ENCODE results near the gene MYH11. TPM values are rescaled to one million over a fixed set of nuclear protein-coding genes. Genes with fewer than 3 reads are reported as not detected.
"Not testable (repeated sequence)": the region's sequence is repeated elsewhere in the genome, so short reads cannot be mapped to it uniquely, and the experiment has no call there.

Gene MYH11
- total and polyA plus RNA-seq, 2 donors = 1.1 to 26.6 TPM

- no peak overlapping the region for H3K4me3 ChIP-seq (ENCODE audit: low read length in 2 of 2)
- H3K4me1 ChIP-seq (ENCODE audit: control insufficient read depth in 2 of 2, insufficient read depth in 2 of 2, low read length in 2 of 2) = no peaks in the 10 kb centered on the region
- no peak overlapping the region for H3K27ac ChIP-seq (ENCODE audit: low read depth in 1 of 2, low read length in 1 of 2)
- 94% methylated on average over 3 of the region's 3 CpGs for WGBS
- no peaks in the 10 kb centered on the region for H3K36me3 ChIP-seq (ENCODE audit: control insufficient read depth in 2 of 2, insufficient read depth in 2 of 2, low read length in 1 of 2)
- peaks cover 2% of the 10 kb centered on the region in 2 donors for H3K27me3 ChIP-seq (ENCODE audit: control insufficient read depth in 2 of 2, insufficient read depth in 1 of 2, low read length in 1 of 2)
- no peak for DNase-seq (ENCODE audit: low read depth in 6 of 9, low spot score in 9 of 9)
- H3K9me3 ChIP-seq (ENCODE audit: control insufficient read depth in 2 of 2, insufficient read depth in 1 of 2, low read length in 1 of 2) = no peaks in the 10 kb centered on the region
Observed at GRCh38 chr16:15810949-15811348, 45.9 kb downstream of the MYH11 start.

GRCh38 chr16:15810411-15810810 is 46.4 kb downstream of the MYH11 start:
- no peaks in the 10 kb centered on the region for H3K9me3 ChIP-seq (ENCODE audit: control insufficient read depth in 2 of 2, insufficient read depth in 1 of 2, low read length in 1 of 2)
- H3K4me1 ChIP-seq (ENCODE audit: control insufficient read depth in 2 of 2, insufficient read depth in 2 of 2, low read length in 2 of 2) = no peaks in the 10 kb centered on the region
- H3K27me3 ChIP-seq (ENCODE audit: control insufficient read depth in 2 of 2, insufficient read depth in 1 of 2, low read length in 1 of 2) = peaks cover 2% of the 10 kb centered on the region in 2 donors
- no peak overlapping the region for H3K4me3 ChIP-seq (ENCODE audit: low read length in 2 of 2)
- no peak for DNase-seq (ENCODE audit: low read depth in 6 of 9, low spot score in 9 of 9)
- no peak overlapping the region for H3K27ac ChIP-seq (ENCODE audit: low read depth in 1 of 2, low read length in 1 of 2)
- 77% methylated on average over 4 of the region's 4 CpGs for WGBS
- H3K36me3 ChIP-seq (ENCODE audit: control insufficient read depth in 2 of 2, insufficient read depth in 2 of 2, low read length in 1 of 2) = no peaks in the 10 kb centered on the region

GRCh38 chr16:15809297-15809696 is 47.5 kb downstream of the MYH11 start:
- H3K27ac ChIP-seq (ENCODE audit: low read depth in 1 of 2, low read length in 1 of 2); H3K4me3 ChIP-seq (ENCODE audit: low read length in 2 of 2); DNase-seq (ENCODE audit: low read depth in 6 of 9, low spot score in 9 of 9); H3K36me3 ChIP-seq (ENCODE audit: control insufficient read depth in 2 of 2, insufficient read depth in 2 of 2, low read length in 1 of 2); H3K9me3 ChIP-seq (ENCODE audit: control insufficient read depth in 2 of 2, insufficient read depth in 1 of 2, low read length in 1 of 2); H3K27me3 ChIP-seq (ENCODE audit: control insufficient read depth in 2 of 2, insufficient read depth in 1 of 2, low read length in 1 of 2); H3K4me1 ChIP-seq (ENCODE audit: control insufficient read depth in 2 of 2, insufficient read depth in 2 of 2, low read length in 2 of 2): not testable (repeated sequence)
- WGBS = 96% methylated on average over 7 of the region's 7 CpGs

GRCh38 chr16:15808071-15808470 is 48.8 kb downstream of the MYH11 start:
- Histone ChIP-seq H3K27ac (ENCODE audit: low read depth in 1 of 2, low read length in 1 of 2) (no peak overlapping the region), H3K4me1 (ENCODE audit: control insufficient read depth in 2 of 2, insufficient read depth in 2 of 2, low read length in 2 of 2) (no peaks in the 10 kb centered on the region), H3K9me3 (ENCODE audit: control insufficient read depth in 2 of 2, insufficient read depth in 1 of 2, low read length in 1 of 2) (no peaks in the 10 kb centered on the region), H3K36me3 (ENCODE audit: control insufficient read depth in 2 of 2, insufficient read depth in 2 of 2, low read length in 1 of 2) (no peaks in the 10 kb centered on the region), H3K27me3 (ENCODE audit: control insufficient read depth in 2 of 2, insufficient read depth in 1 of 2, low read length in 1 of 2) (peaks cover 2% of the 10 kb centered on the region in 2 donors), H3K4me3 (ENCODE audit: low read length in 2 of 2) (no peak overlapping the region)
- 98% methylated on average over 8 of the region's 8 CpGs for WGBS
- no peak for DNase-seq (ENCODE audit: low read depth in 6 of 9, low spot score in 9 of 9)

- Histone ChIP-seq H3K27me3 (ENCODE audit: control insufficient read depth in 2 of 2, insufficient read depth in 1 of 2, low read length in 1 of 2) (peaks cover 2% of the 10 kb centered on the region in 2 donors), H3K4me3 (ENCODE audit: low read length in 2 of 2) (no peak overlapping the region), H3K36me3 (ENCODE audit: control insufficient read depth in 2 of 2, insufficient read depth in 2 of 2, low read length in 1 of 2) (no peaks in the 10 kb centered on the region), H3K9me3 (ENCODE audit: control insufficient read depth in 2 of 2, insufficient read depth in 1 of 2, low read length in 1 of 2) (no peaks in the 10 kb centered on the region), H3K27ac (ENCODE audit: low read depth in 1 of 2, low read length in 1 of 2) (no peak overlapping the region), H3K4me1 (ENCODE audit: control insufficient read depth in 2 of 2, insufficient read depth in 2 of 2, low read length in 2 of 2) (no peaks in the 10 kb centered on the region)
- WGBS = 72% methylated on average over 11 of the region's 11 CpGs
- DNase-seq (ENCODE audit: low read depth in 6 of 9, low spot score in 9 of 9) = no peak
Observed at GRCh38 chr16:15807603-15808009, 49.2 kb downstream of the MYH11 start.

- H3K4me1 ChIP-seq (ENCODE audit: control insufficient read depth in 2 of 2, insufficient read depth in 2 of 2, low read length in 2 of 2) = no peaks in the 10 kb centered on the region
- H3K27ac ChIP-seq (ENCODE audit: low read depth in 1 of 2, low read length in 1 of 2) = no peak overlapping the region
- WGBS = 92% methylated on average over 9 of the region's 9 CpGs
- H3K4me3 ChIP-seq (ENCODE audit: low read length in 2 of 2) = no peak overlapping the region
- H3K9me3 ChIP-seq (ENCODE audit: control insufficient read depth in 2 of 2, insufficient read depth in 1 of 2, low read length in 1 of 2) = no peaks in the 10 kb centered on the region
- H3K27me3 ChIP-seq (ENCODE audit: control insufficient read depth in 2 of 2, insufficient read depth in 1 of 2, low read length in 1 of 2) = peaks cover 0 to 2% of the 10 kb centered on the region in 2 donors
- DNase-seq (ENCODE audit: low read depth in 6 of 9, low spot score in 9 of 9) = no peak
- H3K36me3 ChIP-seq (ENCODE audit: control insufficient read depth in 2 of 2, insufficient read depth in 2 of 2, low read length in 1 of 2) = no peaks in the 10 kb centered on the region
Observed at GRCh38 chr16:15803618-15804017, 53.2 kb downstream of the MYH11 start.

- no peaks in the 10 kb centered on the region for H3K36me3 ChIP-seq (ENCODE audit: control insufficient read depth in 2 of 2, insufficient read depth in 2 of 2, low read length in 1 of 2)
- H3K4me1 ChIP-seq (ENCODE audit: control insufficient read depth in 2 of 2, insufficient read depth in 2 of 2, low read length in 2 of 2) = no peaks in the 10 kb centered on the region
- WGBS = 92% methylated on average over 4 of the region's 4 CpGs
- H3K27me3 ChIP-seq (ENCODE audit: control insufficient read depth in 2 of 2, insufficient read depth in 1 of 2, low read length in 1 of 2) = no peaks in the 10 kb centered on the region
- no peak overlapping the region for H3K4me3 ChIP-seq (ENCODE audit: low read length in 2 of 2)
- DNase-seq (ENCODE audit: low read depth in 6 of 9, low spot score in 9 of 9) = no peak
- H3K27ac ChIP-seq (ENCODE audit: low read depth in 1 of 2, low read length in 1 of 2) = no peak overlapping the region
- H3K9me3 ChIP-seq (ENCODE audit: control insufficient read depth in 2 of 2, insufficient read depth in 1 of 2, low read length in 1 of 2) = no peaks in the 10 kb centered on the region
Observed at GRCh38 chr16:15799851-15800495, 56.9 kb downstream of the MYH11 start.

GRCh38 chr16:15798671-15799070 is 58.2 kb downstream of the MYH11 start:
- Histone ChIP-seq H3K27ac (ENCODE audit: low read depth in 1 of 2, low read length in 1 of 2) (no peak overlapping the region), H3K4me3 (ENCODE audit: low read length in 2 of 2) (no peak overlapping the region), H3K9me3 (ENCODE audit: control insufficient read depth in 2 of 2, insufficient read depth in 1 of 2, low read length in 1 of 2) (no peaks in the 10 kb centered on the region), H3K36me3 (ENCODE audit: control insufficient read depth in 2 of 2, insufficient read depth in 2 of 2, low read length in 1 of 2) (no peaks in the 10 kb centered on the region), H3K4me1 (ENCODE audit: control insufficient read depth in 2 of 2, insufficient read depth in 2 of 2, low read length in 2 of 2) (no peaks in the 10 kb centered on the region), H3K27me3 (ENCODE audit: control insufficient read depth in 2 of 2, insufficient read depth in 1 of 2, low read length in 1 of 2) (no peaks in the 10 kb centered on the region)
- no peak for DNase-seq (ENCODE audit: low read depth in 6 of 9, low spot score in 9 of 9)
- WGBS = 95% methylated on average over 5 of the region's 5 CpGs

GRCh38 chr16:15796885-15797284 is 59.9 kb downstream of the MYH11 start:
- H3K36me3 ChIP-seq (ENCODE audit: control insufficient read depth in 2 of 2, insufficient read depth in 2 of 2, low read length in 1 of 2) = no peaks in the 10 kb centered on the region
- H3K9me3 ChIP-seq (ENCODE audit: control insufficient read depth in 2 of 2, insufficient read depth in 1 of 2, low read length in 1 of 2) = no peaks in the 10 kb centered on the region
- no peak overlapping the region for H3K27ac ChIP-seq (ENCODE audit: low read depth in 1 of 2, low read length in 1 of 2)
- DNase-seq (ENCODE audit: low read depth in 6 of 9, low spot score in 9 of 9) = no peak
- no peaks in the 10 kb centered on the region for H3K4me1 ChIP-seq (ENCODE audit: control insufficient read depth in 2 of 2, insufficient read depth in 2 of 2, low read length in 2 of 2)
- H3K4me3 ChIP-seq (ENCODE audit: low read length in 2 of 2) = no peak overlapping the region
- no peaks in the 10 kb centered on the region for H3K27me3 ChIP-seq (ENCODE audit: control insufficient read depth in 2 of 2, insufficient read depth in 1 of 2, low read length in 1 of 2)

Measured in thymus (tissue), 11 donors.